Airway epithelial cell (primary cell): ENCODE results near the gene KRTAP4-4. TPM values are rescaled to one million over a fixed set of nuclear protein-coding genes. Genes with fewer than 3 reads are reported as not detected.

Source experiments
- total RNA-seq: library from RNA; depleted of rRNA; stranded (reverse); fragments of >200 nt; gene quantifications from 2 replicates; pipeline ENCODE4 v1.2.3, GENCODE V29; 2015

Gene KRTAP4-4
- total RNA-seq: not detected in 2 replicates

GRCh38 chr17:41160648-41161047 lies at the start of gene KRTAP4-4:
Gene KRTAP4-4 (minus strand): TSS chr17:41160748. CDS start chr17:41160691, 57 bp downstream.

GRCh38 chr17:41189837-41190318 lies 29.3 kb upstream of the KRTAP4-4 start, which contains the start of gene KRTAP9-1:
Gene KRTAP9-1 (plus strand): TSS chr17:41189887. CDS start chr17:41189887, 0 bp downstream.

GRCh38 chr17:41184480-41184961 lies 24.0 kb upstream of the KRTAP4-4 start, which contains the start of gene KRTAP4-1:
Gene KRTAP4-1 (minus strand): TSS chr17:41184911. CDS start chr17:41184854, 57 bp downstream.

GRCh38 chr17:41177727-41178271 lies 17.3 kb upstream of the KRTAP4-4 start, which contains the start of gene KRTAP4-2:
Gene KRTAP4-2 (minus strand): TSS chr17:41178221. CDS start chr17:41178164, 57 bp downstream.

GRCh38 chr17:41168121-41168520 lies 7.6 kb upstream of the KRTAP4-4 start, which contains the start of gene KRTAP4-3:
Gene KRTAP4-3 (minus strand): TSS chr17:41168221. CDS start chr17:41168172, 49 bp downstream.

GRCh38 chr17:41149652-41149985 lies 10.9 kb downstream of the KRTAP4-4 start, which contains the start of gene KRTAP4-5:
Gene KRTAP4-5 (minus strand): TSS chr17:41149825. CDS start chr17:41149767, 58 bp downstream.

GRCh38 chr17:41140360-41141131 lies 20.0 kb downstream of the KRTAP4-4 start, which contains the start of gene KRTAP4-6:
Gene KRTAP4-6 (minus strand): TSS chr17:41140544. CDS start chr17:41140487, 57 bp downstream.

GRCh38 chr17:41123991-41124371 lies 36.6 kb downstream of the KRTAP4-4 start, which contains the start of gene KRTAP4-12:
Gene KRTAP4-12 (minus strand): TSS chr17:41124182. CDS start chr17:41124122, 60 bp downstream.

GRCh38 chr17:41117846-41118386 lies 42.6 kb downstream of the KRTAP4-4 start, which contains the start of gene KRTAP4-11:
Gene KRTAP4-11 (minus strand): TSS chr17:41118373. CDS start chr17:41118315, 58 bp downstream.

Other genes with a start within 250 kb of the KRTAP4-4 start
- gene KRT23, start 223.1 kb downstream of the KRTAP4-4 start, total RNA-seq: 35.7 and 36.8 TPM in 2 replicates
- gene KRT39, start 193.8 kb downstream of the KRTAP4-4 start, total RNA-seq: not detected in 2 replicates
- gene KRT40, start 176.4 kb downstream of the KRTAP4-4 start, total RNA-seq: 0.07 TPM in 1 of 2 replicates, not detected in the other
- not detected in 2 replicates for gene KRTAP3-3, start 166.6 kb downstream of the KRTAP4-4 start, total RNA-seq
- gene KRTAP3-2, start 160.8 kb downstream of the KRTAP4-4 start, total RNA-seq: not detected in 2 replicates
- gene KRTAP3-1, start 151.6 kb downstream of the KRTAP4-4 start, total RNA-seq: not detected in 2 replicates
- gene KRTAP1-5, start 133.5 kb downstream of the KRTAP4-4 start, total RNA-seq: not detected in 2 replicates
- gene KRTAP1-4, start 130.6 kb downstream of the KRTAP4-4 start, total RNA-seq: not detected in 2 replicates
- not detected in 2 replicates for gene KRTAP1-3, start 125.9 kb downstream of the KRTAP4-4 start, total RNA-seq
- gene KRTAP1-1, start 119.3 kb downstream of the KRTAP4-4 start, total RNA-seq: not detected in 2 replicates
- gene KRTAP2-1, start 113.4 kb downstream of the KRTAP4-4 start, total RNA-seq: not detected in 2 replicates
- not detected in 2 replicates for gene KRTAP2-2, start 105.5 kb downstream of the KRTAP4-4 start, total RNA-seq
- 0.21 and 0.84 TPM in 2 replicates for gene KRTAP2-3, start 100.6 kb downstream of the KRTAP4-4 start, total RNA-seq
- gene KRTAP2-4, start 94.9 kb downstream of the KRTAP4-4 start, total RNA-seq: not detected in 2 replicates
- not detected in 2 replicates for gene KRTAP4-7, start 76.6 kb downstream of the KRTAP4-4 start, total RNA-seq
- gene KRTAP4-8, start 62.6 kb downstream of the KRTAP4-4 start, total RNA-seq: not detected in 2 replicates
- not detected in 2 replicates for gene KRTAP4-16, start 58.5 kb downstream of the KRTAP4-4 start, total RNA-seq
- gene KRTAP4-9, start 55.4 kb downstream of the KRTAP4-4 start, total RNA-seq: not detected in 2 replicates
- gene KRTAP4-11, start 42.4 kb downstream of the KRTAP4-4 start, total RNA-seq: not detected in 2 replicates
- not detected in 2 replicates for gene KRTAP4-12, start 36.6 kb downstream of the KRTAP4-4 start, total RNA-seq
- gene KRTAP4-6, start 20.2 kb downstream of the KRTAP4-4 start, total RNA-seq: not detected in 2 replicates
- not detected in 2 replicates for gene KRTAP4-5, start 10.9 kb downstream of the KRTAP4-4 start, total RNA-seq
- gene KRTAP4-3, start 7.5 kb upstream of the KRTAP4-4 start, total RNA-seq: not detected in 2 replicates
- gene KRTAP4-2, start 17.5 kb upstream of the KRTAP4-4 start, total RNA-seq: not detected in 2 replicates
- gene KRTAP4-1, start 24.2 kb upstream of the KRTAP4-4 start, total RNA-seq: not detected in 2 replicates
- not detected in 2 replicates for gene KRTAP9-1, start 29.1 kb upstream of the KRTAP4-4 start, total RNA-seq
- gene KRTAP9-2, start 65.9 kb upstream of the KRTAP4-4 start, total RNA-seq: not detected in 2 replicates
- gene KRTAP9-3, start 71.7 kb upstream of the KRTAP4-4 start, total RNA-seq: not detected in 2 replicates
- not detected in 2 replicates for gene KRTAP9-8, start 77.3 kb upstream of the KRTAP4-4 start, total RNA-seq
- not detected in 2 replicates for gene KRTAP9-4, start 88.9 kb upstream of the KRTAP4-4 start, total RNA-seq
- not detected in 2 replicates for gene KRTAP9-9, start 94.6 kb upstream of the KRTAP4-4 start, total RNA-seq
- gene KRTAP9-6, start 104.6 kb upstream of the KRTAP4-4 start, total RNA-seq: not detected in 2 replicates
- gene KRTAP9-7, start 115.0 kb upstream of the KRTAP4-4 start, total RNA-seq: not detected in 2 replicates
- not detected in 2 replicates for gene KRTAP29-1, start 142.1 kb upstream of the KRTAP4-4 start, total RNA-seq
- not detected in 2 replicates for gene KRTAP16-1, start 148.6 kb upstream of the KRTAP4-4 start, total RNA-seq
- not detected in 2 replicates for gene KRTAP17-1, start 155.0 kb upstream of the KRTAP4-4 start, total RNA-seq
- 0.35 TPM in 1 of 2 replicates, not detected in the other for gene KRT33A, start 190.1 kb upstream of the KRTAP4-4 start, total RNA-seq
- not detected in 2 replicates for gene KRT33B, start 209.1 kb upstream of the KRTAP4-4 start, total RNA-seq
- gene KRT34, start 221.6 kb upstream of the KRTAP4-4 start, total RNA-seq: 0.35 TPM in 1 of 2 replicates, not detected in the other
- gene KRT31, start 236.9 kb upstream of the KRTAP4-4 start, total RNA-seq: 0.05 and 0.28 TPM in 2 replicates